Liver (tissue), 3 donors: ENCODE results near the gene CNTN5.

Experiments used
- CTCF ChIP-seq: fragments of 150-350 bp; IDR thresholded peaks from 2 replicates; pipeline ENCODE4 v1.5.1; 2017; ENCODE audit warnings: improper control_type of control experiment, low read depth, low read length; ENCODE audit not compliant: missing input control
- FOXA2 ChIP-seq: IDR thresholded peaks from 2 replicates; pipeline ENCODE4 v1.6.1; 2016; ENCODE audit warnings: antibody characterized with exemption
- GABPA ChIP-seq, 2 donors: IDR thresholded peaks in 1 of 2; conservative IDR thresholded peaks in 1 of 2; 2 replicates each; pipeline ENCODE4 v1.6.1; 2016; ENCODE audit warnings: antibody characterized with exemption in 2 of 2, mild to moderate bottlenecking in 1 of 2, moderate library complexity in 1 of 2
- JUND ChIP-seq, 2 donors: IDR thresholded peaks; 2 replicates each; pipeline ENCODE4 v1.6.1; 2016; ENCODE audit warnings: antibody characterized with exemption in 2 of 2
- NR2F2 ChIP-seq: IDR thresholded peaks from 2 replicates; pipeline ENCODE4 v1.6.1; 2016; ENCODE audit warnings: antibody characterized with exemption
- RAD21 ChIP-seq, 2 donors: IDR thresholded peaks; 2 replicates each; pipeline ENCODE4 v1.6.1; 2016; ENCODE audit warnings: antibody characterized with exemption in 2 of 2, mild to moderate bottlenecking in 2 of 2
- RXRA ChIP-seq, 2 donors: IDR thresholded peaks; 2 replicates each; pipeline ENCODE4 v1.6.1; 2017 to 2018; ENCODE audit warnings: antibody characterized with exemption in 2 of 2, mild to moderate bottlenecking in 1 of 2
- SP1 ChIP-seq: IDR thresholded peaks from 2 replicates; pipeline ENCODE4 v1.6.1; 2018; ENCODE audit warnings: antibody characterized with exemption, mild to moderate bottlenecking
- TAF1 ChIP-seq: conservative IDR thresholded peaks from 2 replicates; pipeline ENCODE4 v1.6.1; 2016; ENCODE audit warnings: antibody characterized with exemption, mild to moderate bottlenecking
- YY1 ChIP-seq: IDR thresholded peaks from 2 replicates; pipeline ENCODE4 v1.6.1; 2016; ENCODE audit warnings: antibody characterized with exemption, mild to moderate bottlenecking
- ZBTB33 ChIP-seq: IDR thresholded peaks from 2 replicates; pipeline ENCODE4 v1.6.1; 2016; ENCODE audit warnings: antibody characterized with exemption
- TF ChIP-seq, protein P1 (sequence below): IDR thresholded peaks from 2 replicates; pipeline ENCODE4 v1.6.1; 2016; ENCODE audit warnings: antibody characterized with exemption
- TF ChIP-seq, protein P2 (sequence below): IDR thresholded peaks from 2 replicates; pipeline ENCODE4 v1.6.1; 2016; ENCODE audit warnings: antibody characterized with exemption, mild to moderate bottlenecking
- TF ChIP-seq, protein P3 (sequence below): IDR thresholded peaks from 2 replicates; pipeline ENCODE4 v1.6.1; 2016; ENCODE audit warnings: antibody characterized with exemption
- donor health status: healthy.
- donor health status: healthy.

GRCh38 chr11:99554232-99554903 lies 533.6 kb downstream of the CNTN5 start:
- TF ChIP-seq CTCF (no peak), TAF1 (no peak), ZBTB33 (no peak), GABPA (IDR thresholded peaks at IDR 0.05 in 1 of 2, conservative IDR thresholded peaks at IDR 0.05 in 1 of 2) (no peak), RAD21 (IDR thresholded peaks at IDR 0.05) (no peak), RXRA (IDR thresholded peaks at IDR 0.05) (no peak), JUND (IDR thresholded peaks at IDR 0.05) (no peak), YY1 (no peak), SP1 (no peak), FOXA2 (no peak), NR2F2 (no peak)
- TF ChIP-seq, protein P1, sequence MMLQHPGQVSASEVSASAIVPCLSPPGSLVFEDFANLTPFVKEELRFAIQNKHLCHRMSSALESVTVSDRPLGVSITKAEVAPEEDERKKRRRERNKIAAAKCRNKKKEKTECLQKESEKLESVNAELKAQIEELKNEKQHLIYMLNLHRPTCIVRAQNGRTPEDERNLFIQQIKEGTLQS = no peak
- TF ChIP-seq, protein P2, sequence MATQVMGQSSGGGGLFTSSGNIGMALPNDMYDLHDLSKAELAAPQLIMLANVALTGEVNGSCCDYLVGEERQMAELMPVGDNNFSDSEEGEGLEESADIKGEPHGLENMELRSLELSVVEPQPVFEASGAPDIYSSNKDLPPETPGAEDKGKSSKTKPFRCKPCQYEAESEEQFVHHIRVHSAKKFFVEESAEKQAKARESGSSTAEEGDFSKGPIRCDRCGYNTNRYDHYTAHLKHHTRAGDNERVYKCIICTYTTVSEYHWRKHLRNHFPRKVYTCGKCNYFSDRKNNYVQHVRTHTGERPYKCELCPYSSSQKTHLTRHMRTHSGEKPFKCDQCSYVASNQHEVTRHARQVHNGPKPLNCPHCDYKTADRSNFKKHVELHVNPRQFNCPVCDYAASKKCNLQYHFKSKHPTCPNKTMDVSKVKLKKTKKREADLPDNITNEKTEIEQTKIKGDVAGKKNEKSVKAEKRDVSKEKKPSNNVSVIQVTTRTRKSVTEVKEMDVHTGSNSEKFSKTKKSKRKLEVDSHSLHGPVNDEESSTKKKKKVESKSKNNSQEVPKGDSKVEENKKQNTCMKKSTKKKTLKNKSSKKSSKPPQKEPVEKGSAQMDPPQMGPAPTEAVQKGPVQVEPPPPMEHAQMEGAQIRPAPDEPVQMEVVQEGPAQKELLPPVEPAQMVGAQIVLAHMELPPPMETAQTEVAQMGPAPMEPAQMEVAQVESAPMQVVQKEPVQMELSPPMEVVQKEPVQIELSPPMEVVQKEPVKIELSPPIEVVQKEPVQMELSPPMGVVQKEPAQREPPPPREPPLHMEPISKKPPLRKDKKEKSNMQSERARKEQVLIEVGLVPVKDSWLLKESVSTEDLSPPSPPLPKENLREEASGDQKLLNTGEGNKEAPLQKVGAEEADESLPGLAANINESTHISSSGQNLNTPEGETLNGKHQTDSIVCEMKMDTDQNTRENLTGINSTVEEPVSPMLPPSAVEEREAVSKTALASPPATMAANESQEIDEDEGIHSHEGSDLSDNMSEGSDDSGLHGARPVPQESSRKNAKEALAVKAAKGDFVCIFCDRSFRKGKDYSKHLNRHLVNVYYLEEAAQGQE = no peak
- TF ChIP-seq, protein P3, sequence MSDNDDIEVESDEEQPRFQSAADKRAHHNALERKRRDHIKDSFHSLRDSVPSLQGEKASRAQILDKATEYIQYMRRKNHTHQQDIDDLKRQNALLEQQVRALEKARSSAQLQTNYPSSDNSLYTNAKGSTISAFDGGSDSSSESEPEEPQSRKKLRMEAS = no peak
